ENCODE data around the gene LRRC27.
"Not testable (repeated sequence)": the region's sequence is repeated elsewhere in the genome, so short reads cannot be mapped to it uniquely, and the experiment has no call there.

Gene LRRC27

GRCh38 chr10:132339276-132339675, 7.3 kb downstream of the LRRC27 start:
- DNase-seq: no peak

GRCh38 chr10:132341017-132341416, 9.0 kb downstream of the LRRC27 start:
- DNase-seq: no peak

- no peak for DNase-seq
Measured at GRCh38 chr10:132341781-132342180, 9.8 kb downstream of the LRRC27 start.

- no peak for DNase-seq
Measured at GRCh38 chr10:132342553-132342952, 10.6 kb downstream of the LRRC27 start.

GRCh38 chr10:132344386-132344785, 12.4 kb downstream of the LRRC27 start:
- no peak for DNase-seq

- DNase-seq: no peak
Measured at GRCh38 chr10:132345345-132345744, 13.4 kb downstream of the LRRC27 start.

GRCh38 chr10:132346806-132347205, 14.8 kb downstream of the LRRC27 start:
- no peak for DNase-seq

- DNase-seq: no peak
Measured at GRCh38 chr10:132347211-132347930, 15.4 kb downstream of the LRRC27 start.

- no peak for DNase-seq
Measured at GRCh38 chr10:132347931-132348267, 15.9 kb downstream of the LRRC27 start.

GRCh38 chr10:132349766-132350165, 17.8 kb downstream of the LRRC27 start:
- DNase-seq: no peak

GRCh38 chr10:132350391-132350790, 18.4 kb downstream of the LRRC27 start:
- DNase-seq: no peak

GRCh38 chr10:132350946-132351345, 19.0 kb downstream of the LRRC27 start:
- DNase-seq: no peak

- DNase-seq: no peak
Measured at GRCh38 chr10:132351611-132352010, 19.6 kb downstream of the LRRC27 start.

- DNase-seq: not testable (repeated sequence)
Measured at GRCh38 chr10:132352462-132353308, 20.7 kb downstream of the LRRC27 start.

- no peak for DNase-seq
Measured at GRCh38 chr10:132353456-132354355, 21.7 kb downstream of the LRRC27 start.

- DNase-seq: no peak
Measured at GRCh38 chr10:132354356-132355094, 22.5 kb downstream of the LRRC27 start.

- no peak for DNase-seq
Measured at GRCh38 chr10:132355297-132355696, 23.3 kb downstream of the LRRC27 start.

GRCh38 chr10:132355754-132356153, 23.8 kb downstream of the LRRC27 start:
- DNase-seq: no peak

- no peak for DNase-seq
Measured at GRCh38 chr10:132356621-132357195, 24.7 kb downstream of the LRRC27 start.

GRCh38 chr10:132357286-132358058, 25.5 kb downstream of the LRRC27 start:
- no peak for DNase-seq

GRCh38 chr10:132359305-132360040, 27.5 kb downstream of the LRRC27 start:
- DNase-seq: no peak
